GM21515 (cell line): Measurements from ENCODE around the gene PLAAT3.
"Not testable (repeated sequence)": the region's sequence is repeated elsewhere in the genome, so short reads cannot be mapped to it uniquely, and the experiment has no call there.

Experiments used
- ATAC-seq: cut with Tn5 transposase; IDR thresholded peaks from one replicate; pipeline ENCODE4 v1.9.1; 2021; ENCODE audit not compliant: unreplicated experiment

Gene PLAAT3

GRCh38 chr11:63609536-63609935, 4.7 kb downstream of the PLAAT3 start:
- no peak for ATAC-seq

GRCh38 chr11:63608353-63609345, 5.6 kb downstream of the PLAAT3 start:
- ATAC-seq = no peak

GRCh38 chr11:63603180-63603518, 11.1 kb downstream of the PLAAT3 start:
- no peak for ATAC-seq

- ATAC-seq = not testable (repeated sequence)
Measured at GRCh38 chr11:63602290-63603179, 11.7 kb downstream of the PLAAT3 start.

- ATAC-seq = no peak
Measured at GRCh38 chr11:63599211-63600122, 14.8 kb downstream of the PLAAT3 start.

GRCh38 chr11:63598556-63598955, 15.7 kb downstream of the PLAAT3 start:
- ATAC-seq = no peak

GRCh38 chr11:63595296-63595695, 18.9 kb downstream of the PLAAT3 start:
- no peak for ATAC-seq

- ATAC-seq = no peak
Measured at GRCh38 chr11:63592975-63593395, 21.2 kb downstream of the PLAAT3 start.

GRCh38 chr11:63590024-63590788, 24.0 kb downstream of the PLAAT3 start:
- ATAC-seq = no peak

GRCh38 chr11:63589000-63589399, 25.2 kb downstream of the PLAAT3 start:
- ATAC-seq = no peak

GRCh38 chr11:63586451-63587166, 27.6 kb downstream of the PLAAT3 start:
- ATAC-seq = no peak

- no peak for ATAC-seq
Measured at GRCh38 chr11:63583357-63583677, 30.9 kb downstream of the PLAAT3 start.

GRCh38 chr11:63581224-63581623, 33.0 kb downstream of the PLAAT3 start:
- not testable (repeated sequence) for ATAC-seq

- not testable (repeated sequence) for ATAC-seq
Measured at GRCh38 chr11:63578882-63579281, 35.4 kb downstream of the PLAAT3 start.

- no peak for ATAC-seq
Measured at GRCh38 chr11:63574856-63575602, 39.2 kb downstream of the PLAAT3 start.

GRCh38 chr11:63573881-63574855, 40.1 kb downstream of the PLAAT3 start:
- ATAC-seq = peak; percentile 60

- no peak for ATAC-seq
Measured at GRCh38 chr11:63572026-63572688, 42.1 kb downstream of the PLAAT3 start.
